Testis (tissue), 3 donors: Measurements from ENCODE around the gene NRN1L. TPM values are rescaled to one million over a fixed set of nuclear protein-coding genes. Genes with fewer than 3 reads are reported as not detected.

Experiments
- DNase-seq: peaks from one replicate; pipeline ENCODE4 v3.0.0-alpha.2; 2019
- H3K27ac ChIP-seq, 2 donors: fragments of 200-600 bp; sonication (generic); one replicate each; pipeline ENCODE4 v1.5.1; 2019
- H3K27me3 ChIP-seq: fragments of 200-600 bp; sonication (generic); one replicate; pipeline ENCODE4 v1.5.1; 2019
- H3K36me3 ChIP-seq: fragments of 200-600 bp; sonication (generic); one replicate; pipeline ENCODE4 v1.5.1; 2017; ENCODE audit warnings: low read depth; ENCODE audit errors: missing control alignments
- H3K4me1 ChIP-seq: fragments of 200-600 bp; sonication (generic); one replicate; pipeline ENCODE4 v1.5.1; 2019
- H3K4me3 ChIP-seq, 2 donors: fragments of 200-600 bp; sonication (generic); one replicate each; pipeline ENCODE4 v1.5.1; 2017 to 2019
- H3K9me3 ChIP-seq: fragments of 200-600 bp; sonication (generic); one replicate; pipeline ENCODE4 v1.5.1; 2017
- POLR2A ChIP-seq: fragments of 450-650 bp; IDR thresholded peaks from one replicate; pipeline ENCODE4 v1.6.1; 2017; ENCODE audit warnings: antibody characterized with exemption, mild to moderate bottlenecking, moderate library complexity
- WGBS, 2 donors: methylation state at CpG; one replicate each; pipeline ENCODE4 v1.1.5; 2018; 5-methylcytosine and 5-hydroxymethylcytosine counted together
- intact Hi-C: fragments of 100-400 bp; cut with DNase I; formaldehyde crosslinking; loops from one replicate; pipeline ENCODE4 v1.15.1; 2023; ENCODE audit warnings: low total_unique reads
- polyA plus RNA-seq: library from polyadenylated mRNA; stranded (reverse); fragments of 350-450 nt; fragmentation: Illumina TruSeq; extraction: RNeasy Lipid Tissue Mini Kit (QIAGEN cat#74804); gene quantifications from one replicate; pipeline ENCODE4 v1.2.3, GENCODE V29; 2014; ENCODE audit warnings: low read depth, low replicate concordance; ENCODE audit not compliant: insufficient read depth
- total RNA-seq, 2 donors: library from RNA; depleted of rRNA; stranded (reverse); fragments of >200 nt; gene quantifications; one replicate each; pipeline ENCODE4 v1.2.3, GENCODE V29; 2016
- TF ChIP-seq, protein P1 (sequence below), 3 experiments: fragments of 450-650 bp in 2 of 3; fragments of 200-600 bp in 1 of 3; sonication (generic) in 1 of 3; IDR thresholded peaks; one replicate each; pipeline ENCODE4 v1.5.1; 2016 to 2019; ENCODE audit warnings: antibody characterized with exemption in 3 of 3, mild to moderate bottlenecking in 2 of 3, moderate library complexity in 1 of 3

Gene NRN1L
- total and polyA plus RNA-seq, 3 donors from 2014 or later: 2.9 to 8.1 (median 4.2) TPM

DNA sequence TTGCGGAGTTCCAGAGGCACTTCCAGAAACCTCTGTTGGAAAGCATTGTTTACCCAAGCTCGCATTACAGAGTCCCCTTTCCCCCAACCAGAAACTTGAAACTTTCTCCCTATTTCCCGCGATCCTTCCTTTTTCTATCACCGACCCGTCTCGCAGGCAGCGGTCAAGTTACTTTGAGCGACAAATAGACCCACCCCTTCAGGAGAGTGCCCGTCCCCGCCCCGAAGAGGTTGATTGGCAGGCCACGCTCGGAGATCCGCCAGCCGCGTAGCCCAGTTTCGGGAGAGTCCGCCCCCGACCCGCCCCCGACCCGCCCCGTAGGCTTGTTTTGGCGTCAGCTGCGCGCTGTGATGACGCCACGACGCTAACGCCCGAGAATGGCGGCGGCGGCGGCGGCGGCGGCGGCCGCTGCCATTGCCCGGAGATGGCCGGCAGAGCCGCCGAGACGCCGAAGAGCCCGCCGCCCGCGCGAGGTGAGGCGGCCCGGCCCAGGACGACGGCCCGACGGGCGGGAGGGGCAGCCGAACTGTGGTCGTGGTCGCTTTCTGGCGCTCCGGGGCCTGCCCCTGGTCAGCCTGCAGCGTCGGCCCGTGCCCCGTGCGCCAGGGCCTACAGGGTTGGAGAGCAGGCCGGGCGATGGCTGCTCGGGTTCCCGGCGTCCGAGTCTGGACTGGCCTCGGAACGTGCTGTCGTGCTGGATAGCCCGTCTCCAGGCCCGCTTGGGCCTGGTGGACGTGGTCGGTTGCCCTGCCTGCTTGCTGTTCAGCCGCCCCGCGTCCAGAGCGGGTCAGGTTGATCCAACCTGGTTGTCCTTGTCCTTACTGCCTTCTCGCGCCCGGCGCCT lies 8.4 kb downstream of the NRN1L start, which contains the start of gene PSKH1:
Gene PSKH1 (plus strand): TSS at position 356 of the 844 bp plus-strand sequence. CDS start 15,496 bp downstream, outside the sequence.
- peak within 1 kb of the TSS; percentile 90 to 96 for H3K4me3 ChIP-seq
- peak within 1 kb of the TSS; percentile 93 to 94 for H3K27ac ChIP-seq
- WGBS, 2 donors: 1% methylated on average over 14 to 31 of the region's 90 CpGs
- intact Hi-C loops: no loop called here
- peaks cover 18% of the 10 kb centered on the region for H3K4me1 ChIP-seq
- H3K9me3 ChIP-seq: no peaks in the 10 kb centered on the region
- no peaks in the 10 kb centered on the region for H3K27me3 ChIP-seq
- TF ChIP-seq POLR2A: peak; percentile 20
- TF ChIP-seq, protein P1, sequence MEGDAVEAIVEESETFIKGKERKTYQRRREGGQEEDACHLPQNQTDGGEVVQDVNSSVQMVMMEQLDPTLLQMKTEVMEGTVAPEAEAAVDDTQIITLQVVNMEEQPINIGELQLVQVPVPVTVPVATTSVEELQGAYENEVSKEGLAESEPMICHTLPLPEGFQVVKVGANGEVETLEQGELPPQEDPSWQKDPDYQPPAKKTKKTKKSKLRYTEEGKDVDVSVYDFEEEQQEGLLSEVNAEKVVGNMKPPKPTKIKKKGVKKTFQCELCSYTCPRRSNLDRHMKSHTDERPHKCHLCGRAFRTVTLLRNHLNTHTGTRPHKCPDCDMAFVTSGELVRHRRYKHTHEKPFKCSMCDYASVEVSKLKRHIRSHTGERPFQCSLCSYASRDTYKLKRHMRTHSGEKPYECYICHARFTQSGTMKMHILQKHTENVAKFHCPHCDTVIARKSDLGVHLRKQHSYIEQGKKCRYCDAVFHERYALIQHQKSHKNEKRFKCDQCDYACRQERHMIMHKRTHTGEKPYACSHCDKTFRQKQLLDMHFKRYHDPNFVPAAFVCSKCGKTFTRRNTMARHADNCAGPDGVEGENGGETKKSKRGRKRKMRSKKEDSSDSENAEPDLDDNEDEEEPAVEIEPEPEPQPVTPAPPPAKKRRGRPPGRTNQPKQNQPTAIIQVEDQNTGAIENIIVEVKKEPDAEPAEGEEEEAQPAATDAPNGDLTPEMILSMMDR (IDR thresholded peaks at IDR 0.05): no peak
- peak; percentile 98 for DNase-seq
- no peaks in the 10 kb centered on the region for H3K36me3 ChIP-seq

GRCh38 chr16:67893743-67894399 lies 9.2 kb downstream of the NRN1L start:
- Histone ChIP-seq H3K36me3 (no peaks in the 10 kb centered on the region), H3K27me3 (no peaks in the 10 kb centered on the region), H3K4me3 (peak overlapping the region; percentile 90 to 96), H3K9me3 (no peaks in the 10 kb centered on the region), H3K4me1 (peaks cover 18% of the 10 kb centered on the region), H3K27ac (peak overlapping the region; percentile 93 to 94)
- DNase-seq: no peak
- intact Hi-C loops: no loop called here
- no peak for TF ChIP-seq POLR2A
- TF ChIP-seq, protein P1 (IDR thresholded peaks at IDR 0.05): no peak
- WGBS, 2 donors: 4 to 11% methylated on average over 12 to 14 of the region's 14 CpGs

GRCh38 chr16:67897231-67897630 lies 12.5 kb downstream of the NRN1L start:
- H3K4me1 ChIP-seq: peaks cover 15% of the 10 kb centered on the region
- no peaks in the 10 kb centered on the region for H3K36me3 ChIP-seq
- TF ChIP-seq, protein P1 (IDR thresholded peaks at IDR 0.05): no peak
- TF ChIP-seq POLR2A: no peak
- WGBS, 2 donors: 71 to 75% methylated on average over 3 of the region's 3 CpGs
- DNase-seq: peak; percentile 33
- H3K9me3 ChIP-seq: no peaks in the 10 kb centered on the region
- intact Hi-C loops: no loop called here
- H3K27ac ChIP-seq: peak overlapping the region in 1 of 2 donors; percentile 27
- no peak overlapping the region for H3K4me3 ChIP-seq
- no peaks in the 10 kb centered on the region for H3K27me3 ChIP-seq

- Histone ChIP-seq H3K27ac (no peak overlapping the region), H3K36me3 (no peaks in the 10 kb centered on the region), H3K4me3 (no peak overlapping the region), H3K27me3 (no peaks in the 10 kb centered on the region), H3K9me3 (no peaks in the 10 kb centered on the region), H3K4me1 (peaks cover 4% of the 10 kb centered on the region)
- DNase-seq: no peak
- TF ChIP-seq, protein P1 (IDR thresholded peaks at IDR 0.05): no peak
- TF ChIP-seq POLR2A: no peak
- intact Hi-C loops: no loop called here
- 91 to 100% methylated on average over 5 of the region's 5 CpGs for WGBS, 2 donors
Observed at GRCh38 chr16:67901734-67902133, 17.0 kb downstream of the NRN1L start.
